ENCODE data around the gene GDE1.

DNA sequence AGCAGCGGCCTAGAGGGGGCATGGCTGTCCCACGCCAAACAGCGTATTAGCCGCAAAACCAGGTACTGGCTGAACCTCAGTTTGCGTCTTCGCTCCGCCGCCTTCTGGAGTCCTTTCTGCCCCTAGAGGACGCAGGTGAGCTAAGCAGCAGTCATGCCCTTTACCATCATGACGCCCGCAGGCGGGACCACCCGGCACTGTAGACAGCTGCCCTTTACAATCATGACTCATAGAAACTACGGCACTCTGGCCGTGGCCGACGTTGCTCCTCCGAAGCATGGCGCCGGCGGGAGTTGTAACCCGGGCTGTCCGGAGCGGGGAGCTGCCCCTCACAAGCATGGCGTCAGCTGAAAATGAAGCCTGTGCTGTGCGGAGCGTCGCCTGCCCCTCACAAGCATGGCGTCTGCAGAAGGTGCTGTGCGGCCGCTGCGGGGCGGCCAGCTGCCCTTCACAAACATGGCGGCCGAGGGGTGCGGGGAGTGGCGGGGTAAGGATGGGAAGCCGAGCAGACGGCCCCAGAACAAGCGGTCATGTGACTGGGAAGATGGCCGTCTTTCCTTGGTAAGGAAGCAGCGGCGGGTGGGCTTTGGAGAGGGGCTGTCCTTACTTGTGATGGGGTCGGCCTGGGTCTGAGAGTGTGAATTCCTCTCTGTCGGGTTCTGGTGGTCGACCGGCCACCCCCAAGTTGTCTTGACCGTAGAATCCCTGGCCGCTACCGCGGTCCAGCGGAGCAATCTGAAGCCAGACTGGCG lies 33.5 kb upstream of the GDE1 start, which contains the start of gene VPS35L:
- TF ChIP-seq, protein P1, sequence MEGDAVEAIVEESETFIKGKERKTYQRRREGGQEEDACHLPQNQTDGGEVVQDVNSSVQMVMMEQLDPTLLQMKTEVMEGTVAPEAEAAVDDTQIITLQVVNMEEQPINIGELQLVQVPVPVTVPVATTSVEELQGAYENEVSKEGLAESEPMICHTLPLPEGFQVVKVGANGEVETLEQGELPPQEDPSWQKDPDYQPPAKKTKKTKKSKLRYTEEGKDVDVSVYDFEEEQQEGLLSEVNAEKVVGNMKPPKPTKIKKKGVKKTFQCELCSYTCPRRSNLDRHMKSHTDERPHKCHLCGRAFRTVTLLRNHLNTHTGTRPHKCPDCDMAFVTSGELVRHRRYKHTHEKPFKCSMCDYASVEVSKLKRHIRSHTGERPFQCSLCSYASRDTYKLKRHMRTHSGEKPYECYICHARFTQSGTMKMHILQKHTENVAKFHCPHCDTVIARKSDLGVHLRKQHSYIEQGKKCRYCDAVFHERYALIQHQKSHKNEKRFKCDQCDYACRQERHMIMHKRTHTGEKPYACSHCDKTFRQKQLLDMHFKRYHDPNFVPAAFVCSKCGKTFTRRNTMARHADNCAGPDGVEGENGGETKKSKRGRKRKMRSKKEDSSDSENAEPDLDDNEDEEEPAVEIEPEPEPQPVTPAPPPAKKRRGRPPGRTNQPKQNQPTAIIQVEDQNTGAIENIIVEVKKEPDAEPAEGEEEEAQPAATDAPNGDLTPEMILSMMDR (IDR thresholded peaks at IDR 0.05): peak; percentile 19 to 84 (median 73)
- TF ChIP-seq POLR2A (IDR thresholded peaks at IDR 0.05) (no peak), POLR2AphosphoS5 (IDR thresholded peaks at IDR 0.05) (peak; percentile 62 to 82 (median 66))

Data from breast epithelium (tissue), 3 donors.